ENCODE data around the gene SERPINB7.

DNA sequence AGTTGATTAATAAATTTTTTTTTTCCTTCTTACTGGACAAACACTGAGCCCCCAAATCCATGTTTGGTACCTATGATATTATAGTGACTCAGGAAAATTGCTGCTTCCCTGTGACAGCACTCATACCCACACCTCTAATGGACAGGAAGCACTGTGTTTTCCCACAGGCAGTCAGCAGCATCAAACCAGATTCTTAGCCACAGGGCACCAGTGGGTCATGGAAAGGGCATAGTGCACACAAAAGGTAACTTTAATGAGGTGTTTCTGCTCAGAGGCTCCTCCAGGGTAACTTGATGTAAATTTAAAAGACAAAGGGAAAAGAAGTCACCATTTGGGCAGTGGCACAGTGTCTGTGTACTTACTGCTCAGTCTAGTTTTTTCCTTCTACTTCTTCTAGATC lies 38.3 kb upstream of the SERPINB7 start:
- TF ChIP-seq, protein P1, sequence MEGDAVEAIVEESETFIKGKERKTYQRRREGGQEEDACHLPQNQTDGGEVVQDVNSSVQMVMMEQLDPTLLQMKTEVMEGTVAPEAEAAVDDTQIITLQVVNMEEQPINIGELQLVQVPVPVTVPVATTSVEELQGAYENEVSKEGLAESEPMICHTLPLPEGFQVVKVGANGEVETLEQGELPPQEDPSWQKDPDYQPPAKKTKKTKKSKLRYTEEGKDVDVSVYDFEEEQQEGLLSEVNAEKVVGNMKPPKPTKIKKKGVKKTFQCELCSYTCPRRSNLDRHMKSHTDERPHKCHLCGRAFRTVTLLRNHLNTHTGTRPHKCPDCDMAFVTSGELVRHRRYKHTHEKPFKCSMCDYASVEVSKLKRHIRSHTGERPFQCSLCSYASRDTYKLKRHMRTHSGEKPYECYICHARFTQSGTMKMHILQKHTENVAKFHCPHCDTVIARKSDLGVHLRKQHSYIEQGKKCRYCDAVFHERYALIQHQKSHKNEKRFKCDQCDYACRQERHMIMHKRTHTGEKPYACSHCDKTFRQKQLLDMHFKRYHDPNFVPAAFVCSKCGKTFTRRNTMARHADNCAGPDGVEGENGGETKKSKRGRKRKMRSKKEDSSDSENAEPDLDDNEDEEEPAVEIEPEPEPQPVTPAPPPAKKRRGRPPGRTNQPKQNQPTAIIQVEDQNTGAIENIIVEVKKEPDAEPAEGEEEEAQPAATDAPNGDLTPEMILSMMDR (IDR thresholded peaks at IDR 0.05; ENCODE audit: poor library complexity, severe bottlenecking): no peak
- TF ChIP-seq RAD21 (conservative IDR thresholded peaks at IDR 0.05) (no peak), POLR2AphosphoS5 (IDR thresholded peaks at IDR 0.05) (no peak), EP300 (conservative IDR thresholded peaks at IDR 0.05; ENCODE audit: poor library complexity, severe bottlenecking) (no peak), MXI1 (conservative IDR thresholded peaks at IDR 0.05; ENCODE audit: poor library complexity, severe bottlenecking) (no peak), EZH2 (IDR thresholded peaks at IDR 0.05; ENCODE audit: borderline replicate concordance, insufficient read depth, low read length, poor library complexity, severe bottlenecking) (no peak), SMC3 (conservative IDR thresholded peaks at IDR 0.05; ENCODE audit: poor library complexity) (no peak)
- TF ChIP-seq, protein P2, sequence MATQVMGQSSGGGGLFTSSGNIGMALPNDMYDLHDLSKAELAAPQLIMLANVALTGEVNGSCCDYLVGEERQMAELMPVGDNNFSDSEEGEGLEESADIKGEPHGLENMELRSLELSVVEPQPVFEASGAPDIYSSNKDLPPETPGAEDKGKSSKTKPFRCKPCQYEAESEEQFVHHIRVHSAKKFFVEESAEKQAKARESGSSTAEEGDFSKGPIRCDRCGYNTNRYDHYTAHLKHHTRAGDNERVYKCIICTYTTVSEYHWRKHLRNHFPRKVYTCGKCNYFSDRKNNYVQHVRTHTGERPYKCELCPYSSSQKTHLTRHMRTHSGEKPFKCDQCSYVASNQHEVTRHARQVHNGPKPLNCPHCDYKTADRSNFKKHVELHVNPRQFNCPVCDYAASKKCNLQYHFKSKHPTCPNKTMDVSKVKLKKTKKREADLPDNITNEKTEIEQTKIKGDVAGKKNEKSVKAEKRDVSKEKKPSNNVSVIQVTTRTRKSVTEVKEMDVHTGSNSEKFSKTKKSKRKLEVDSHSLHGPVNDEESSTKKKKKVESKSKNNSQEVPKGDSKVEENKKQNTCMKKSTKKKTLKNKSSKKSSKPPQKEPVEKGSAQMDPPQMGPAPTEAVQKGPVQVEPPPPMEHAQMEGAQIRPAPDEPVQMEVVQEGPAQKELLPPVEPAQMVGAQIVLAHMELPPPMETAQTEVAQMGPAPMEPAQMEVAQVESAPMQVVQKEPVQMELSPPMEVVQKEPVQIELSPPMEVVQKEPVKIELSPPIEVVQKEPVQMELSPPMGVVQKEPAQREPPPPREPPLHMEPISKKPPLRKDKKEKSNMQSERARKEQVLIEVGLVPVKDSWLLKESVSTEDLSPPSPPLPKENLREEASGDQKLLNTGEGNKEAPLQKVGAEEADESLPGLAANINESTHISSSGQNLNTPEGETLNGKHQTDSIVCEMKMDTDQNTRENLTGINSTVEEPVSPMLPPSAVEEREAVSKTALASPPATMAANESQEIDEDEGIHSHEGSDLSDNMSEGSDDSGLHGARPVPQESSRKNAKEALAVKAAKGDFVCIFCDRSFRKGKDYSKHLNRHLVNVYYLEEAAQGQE (IDR thresholded peaks at IDR 0.05; ENCODE audit: borderline replicate concordance): no peak
